Measurements from ENCODE around the gene SLC7A7. TPM values are rescaled to one million over a fixed set of nuclear protein-coding genes. Genes with fewer than 3 reads are reported as not detected.

SLC7A7 gene
- total and polyA plus RNA-seq, 2 of the 13 experiments (the other 11 are each of a cell fraction or from before 2014, with no cell fraction given), result 0.13 to 0.63 TPM

GRCh38 chr14:22852940-22853767, 37.9 kb upstream of the SLC7A7 start (continued):
- TF ChIP-seq, protein P1, sequence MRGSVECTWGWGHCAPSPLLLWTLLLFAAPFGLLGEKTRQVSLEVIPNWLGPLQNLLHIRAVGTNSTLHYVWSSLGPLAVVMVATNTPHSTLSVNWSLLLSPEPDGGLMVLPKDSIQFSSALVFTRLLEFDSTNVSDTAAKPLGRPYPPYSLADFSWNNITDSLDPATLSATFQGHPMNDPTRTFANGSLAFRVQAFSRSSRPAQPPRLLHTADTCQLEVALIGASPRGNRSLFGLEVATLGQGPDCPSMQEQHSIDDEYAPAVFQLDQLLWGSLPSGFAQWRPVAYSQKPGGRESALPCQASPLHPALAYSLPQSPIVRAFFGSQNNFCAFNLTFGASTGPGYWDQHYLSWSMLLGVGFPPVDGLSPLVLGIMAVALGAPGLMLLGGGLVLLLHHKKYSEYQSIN (CRISPR knock-in tag; IDR thresholded peaks at IDR 0.05; ENCODE audit: borderline replicate concordance), result no peak
- TF ChIP-seq ZNF496 (CRISPR knock-in tag; IDR thresholded peaks at IDR 0.05; ENCODE audit: insufficient replicate concordance), result no peak
- no peak for TF ChIP-seq ZNF180 (CRISPR knock-in tag; IDR thresholded peaks at IDR 0.05; ENCODE audit: borderline replicate concordance, low read depth)
- peak; percentile 89; the same call in 1 of the 2 replicates for TF ChIP-seq ZBTB4 (CRISPR knock-in tag; IDR thresholded peaks at IDR 0.05; ENCODE audit: borderline replicate concordance)
- peak; percentile 67 for TF ChIP-seq GATAD1 (CRISPR knock-in tag; IDR thresholded peaks at IDR 0.05)
- peak; percentile 96; the same call in 1 of the 2 replicates for TF ChIP-seq MTA1 (CRISPR knock-in tag; IDR thresholded peaks at IDR 0.05; ENCODE audit: borderline replicate concordance)
- peak; percentile 100 for TF ChIP-seq ZNF567 (CRISPR knock-in tag; IDR thresholded peaks at IDR 0.05; ENCODE audit: borderline replicate concordance)
- peak; percentile 98 for TF ChIP-seq ZMAT3 (CRISPR knock-in tag; conservative IDR thresholded peaks at IDR 0.05)
- no peak for TF ChIP-seq REL (CRISPR knock-in tag; conservative IDR thresholded peaks at IDR 0.05)
- TF ChIP-seq, protein P2, sequence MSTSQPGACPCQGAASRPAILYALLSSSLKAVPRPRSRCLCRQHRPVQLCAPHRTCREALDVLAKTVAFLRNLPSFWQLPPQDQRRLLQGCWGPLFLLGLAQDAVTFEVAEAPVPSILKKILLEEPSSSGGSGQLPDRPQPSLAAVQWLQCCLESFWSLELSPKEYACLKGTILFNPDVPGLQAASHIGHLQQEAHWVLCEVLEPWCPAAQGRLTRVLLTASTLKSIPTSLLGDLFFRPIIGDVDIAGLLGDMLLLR (CRISPR knock-in tag; IDR thresholded peaks at IDR 0.05), result peak; percentile 91
- no peak for TF ChIP-seq ZKSCAN1 (IDR thresholded peaks at IDR 0.05; ENCODE audit: low read length)
- no peak for TF ChIP-seq PRPF4 (IDR thresholded peaks at IDR 0.05; ENCODE audit: low read depth, low read length, poor library complexity, severe bottlenecking)
- TF ChIP-seq EZH2 (conservative IDR thresholded peaks at IDR 0.05; ENCODE audit: low read depth, low read length), result no peak
- TF ChIP-seq ZBTB43 (CRISPR knock-in tag; conservative IDR thresholded peaks at IDR 0.05), result peak; percentile 61; the same call in 1 of the 2 replicates
- TF ChIP-seq FOXC1 (CRISPR knock-in tag; IDR thresholded peaks at IDR 0.05; ENCODE audit: borderline replicate concordance), result peak; percentile 99
- no peak; the same call in 1 of the 2 replicates for TF ChIP-seq SMAD9 (CRISPR knock-in tag; IDR thresholded peaks at IDR 0.05)
- 0 out of 2 replicates have a peak, but pooled peaks have one; percentile 70 for TF ChIP-seq HMGA1 (CRISPR knock-in tag; conservative IDR thresholded peaks at IDR 0.05)
- TF ChIP-seq ZNF543 (CRISPR knock-in tag; IDR thresholded peaks at IDR 0.05), result peak; percentile 78
- peak; percentile 9; the same call in 1 of the 2 replicates for TF ChIP-seq ZNF143 (CRISPR knock-in tag; IDR thresholded peaks at IDR 0.05)
- TF ChIP-seq ZMYM4 (CRISPR knock-in tag; IDR thresholded peaks at IDR 0.05), result peak; percentile 88
- TF ChIP-seq TARDBP (CRISPR knock-in tag; IDR thresholded peaks at IDR 0.05), result peak; percentile 93
- 0 out of 2 replicates have a peak, but pooled peaks have one; percentile 66 for TF ChIP-seq ZNF790 (CRISPR knock-in tag; IDR thresholded peaks at IDR 0.05; ENCODE audit: borderline replicate concordance)
- no peak; the same call in 1 of the 2 replicates for TF ChIP-seq ETV5 (CRISPR knock-in tag; IDR thresholded peaks at IDR 0.05; ENCODE audit: borderline replicate concordance)

All from HepG2 (cell line).